A549 (cell line): ENCODE data around the gene TCP11L2. TPM values are rescaled to one million over a fixed set of nuclear protein-coding genes. Genes with fewer than 3 reads are reported as not detected.

Experiments
- ATAC-seq, 2 experiments: fragments of 200-7000 bp in 1 of 2; fragments of >200 bp in 1 of 2; cut with Nextera tagmentation in 1 of 2; cut with Tn5 transposase in 1 of 2; 3 replicates each; pipeline versions ENCODE4 v1.8.0 to v1.9.1; 2018 to 2020; ENCODE audit warnings: mild to moderate bottlenecking in 1 of 2, moderate library complexity in 1 of 2
- CTCF ChIA-PET: fragments of 300-600 bp; sonication (Branson Sonifier 250); formaldehyde crosslinking; extraction: SDS; loops from one replicate; lab custom pipeline; 2021; ENCODE audit warnings: antibody characterized with exemption, inconsistent platforms; lab: Yijun Ruan, JAX
- POLR2A ChIA-PET: fragments of 350-600 bp; formaldehyde crosslinking; extraction: SDS; loops from one replicate; lab custom pipeline; 2021; ENCODE audit warnings: antibody characterized with exemption, inconsistent platforms; lab: Yijun Ruan, JAX
- DNase-seq, 2 experiments: peaks; one replicate each; pipeline versions ENCODE4 v3.0.0 to v3.0.0-alpha.2; 2011 to 2016; ENCODE audit warnings: low read depth in 1 of 2, low spot score in 1 of 2
- FAIRE-seq: peaks from 2 replicates; lab custom pipeline; 2011; peaks lifted over from hg19 to GRCh38; lab: Jason Lieb, UNC
- H3K27ac ChIP-seq, 2 experiments: fragments of >200 bp; sonication (Bioruptor Twin); formaldehyde crosslinking; 3 replicates each; pipeline ENCODE4 v1.5.1; 2016 to 2017
- H3K4me1 ChIP-seq: fragments of >200 bp; sonication (Bioruptor Twin); formaldehyde crosslinking; 3 replicates; pipeline ENCODE4 v1.6.1; 2016
- H3K4me2 ChIP-seq: fragments of >200 bp; sonication (Bioruptor Twin); formaldehyde crosslinking; 3 replicates; pipeline ENCODE4 v1.6.1; 2016
- H3K4me3 ChIP-seq: fragments of >200 bp; sonication (Bioruptor Twin); formaldehyde crosslinking; 3 replicates; pipeline ENCODE4 v1.5.1; 2016
- H3K9me3 ChIP-seq: fragments of >200 bp; sonication (Bioruptor Twin); formaldehyde crosslinking; 3 replicates; pipeline ENCODE4 v1.6.1; 2016
- CBX2 ChIP-seq: fragments of 200-600 bp; sonication (generic); IDR thresholded peaks from 2 replicates; pipeline ENCODE4 v1.6.1; 2016; ENCODE audit warnings: low read depth, mild to moderate bottlenecking, borderline replicate concordance
- CBX8 ChIP-seq: fragments of 200-600 bp; sonication (generic); IDR thresholded peaks from 2 replicates; pipeline ENCODE4 v1.6.1; 2016
- EHF ChIP-seq: fragments of 250-450 bp; sonication (Bioruptor Pico); IDR thresholded peaks from 2 replicates; pipeline ENCODE4 v1.5.0; 2020; ENCODE audit warnings: mild to moderate bottlenecking
- EHMT2 ChIP-seq: fragments of 200-600 bp; sonication (generic); IDR thresholded peaks from 2 replicates; pipeline ENCODE4 v1.6.1; 2016; ENCODE audit warnings: antibody characterized with exemption, low read depth, mild to moderate bottlenecking, moderate library complexity
- EP300 ChIP-seq, 2 experiments: fragments of >200 bp; sonication (Bioruptor Twin); formaldehyde crosslinking; IDR thresholded peaks; 2 replicates in 1 of 2; 3 replicates in 1 of 2; pipeline ENCODE4 v1.6.1; 2016 to 2017
- FOSB ChIP-seq: fragments of 250-450 bp; sonication (Bioruptor Pico); IDR thresholded peaks from 2 replicates; pipeline ENCODE4 v1.5.0; 2020; ENCODE audit warnings: mild to moderate bottlenecking, moderate library complexity
- KDM1A ChIP-seq: fragments of 200-600 bp; sonication (generic); IDR thresholded peaks from 2 replicates; pipeline ENCODE4 v1.6.1; 2016; ENCODE audit warnings: low read depth, mild to moderate bottlenecking
- MAFK ChIP-seq: fragments of 450-650 bp; IDR thresholded peaks from 2 replicates; pipeline ENCODE4 v1.6.1; 2014; ENCODE audit not compliant: partially characterized antibody
- MYC ChIP-seq: IDR thresholded peaks from 2 replicates; pipeline ENCODE4 v1.6.1; 2012; ENCODE audit warnings: mild to moderate bottlenecking, inconsistent platforms, low read length, improper control_type of control experiment, borderline replicate concordance
- NFE2L2 ChIP-seq: fragments of 150-350 bp; conservative IDR thresholded peaks from 2 replicates; pipeline ENCODE4 v1.6.1; 2014; ENCODE audit warnings: low read length
- PHF8 ChIP-seq: fragments of 200-600 bp; sonication (generic); IDR thresholded peaks from 2 replicates; pipeline ENCODE4 v1.6.1; 2016; ENCODE audit warnings: low read depth, mild to moderate bottlenecking, antibody characterized with exemption, moderate library complexity, borderline replicate concordance
- POLR2A ChIP-seq: IDR thresholded peaks from 2 replicates; pipeline ENCODE4 v1.6.1; 2012; ENCODE audit warnings: mild to moderate bottlenecking, low read length
- RAD21 ChIP-seq, 2 experiments: fragments of >200 bp in 1 of 2; sonication (Bioruptor Twin) in 1 of 2; formaldehyde crosslinking in 1 of 2; IDR thresholded peaks in 1 of 2; conservative IDR thresholded peaks in 1 of 2; 2 replicates in 1 of 2; 3 replicates in 1 of 2; pipeline ENCODE4 v1.6.1; 2012 to 2018; ENCODE audit warnings: inconsistent platforms in 1 of 2
- RARB ChIP-seq: fragments of 250-450 bp; sonication (Bioruptor Pico); IDR thresholded peaks from 2 replicates; pipeline ENCODE4 v1.8.0; 2021; ENCODE audit warnings: mild to moderate bottlenecking, moderate library complexity
- RNF2 ChIP-seq: fragments of 200-600 bp; sonication (generic); IDR thresholded peaks from 2 replicates; pipeline ENCODE4 v1.6.1; 2016; ENCODE audit warnings: low read depth, mild to moderate bottlenecking, antibody characterized with exemption, moderate library complexity, borderline replicate concordance
- SMC3 ChIP-seq: fragments of >200 bp; sonication (Bioruptor Twin); formaldehyde crosslinking; IDR thresholded peaks from 3 replicates; pipeline ENCODE4 v1.6.1; 2018; ENCODE audit warnings: inconsistent platforms
- SREBF2 ChIP-seq: fragments of 450-650 bp; IDR thresholded peaks from 2 replicates; pipeline ENCODE4 v1.6.1; 2014; ENCODE audit warnings: mild to moderate bottlenecking, moderate library complexity
- ZFP36 ChIP-seq: fragments of 450-650 bp; IDR thresholded peaks from 2 replicates; pipeline ENCODE4 v1.6.1; 2014; ENCODE audit warnings: borderline replicate concordance; ENCODE audit not compliant: partially characterized antibody
- ZSCAN20 ChIP-seq: fragments of 250-450 bp; sonication (Bioruptor Pico); IDR thresholded peaks from 2 replicates; pipeline ENCODE4 v1.8.0; 2022; ENCODE audit warnings: mild to moderate bottlenecking, moderate library complexity
- WGBS: methylation state at CpG from one replicate; pipeline ENCODE4 v1.1.6; 2017; ENCODE audit errors: missing lambda C conversion rate; 5-methylcytosine and 5-hydroxymethylcytosine counted together
- polyA plus RNA-seq, 4 experiments: library from polyadenylated mRNA; depleted of rRNA in 3 of 4; stranded (reverse); fragments of >200 nt; fragmentation: RNase III in 1 of 4; extraction: RNeasy Plus Mini Kit Qiagen cat#74134 plus additional on column Dnase treatment in 1 of 4; gene quantifications; 2 replicates in 3 of 4; 3 replicates in 1 of 4; pipeline ENCODE4 v1.2.3, GENCODE V29; 2011 to 2017
- TF ChIP-seq, protein P1 (sequence below): fragments of >200 bp; sonication (Bioruptor Twin); formaldehyde crosslinking; IDR thresholded peaks from 2 replicates; pipeline ENCODE4 v1.6.1; 2016
- TF ChIP-seq, protein P2 (sequence below): fragments of 250-450 bp; sonication (Bioruptor Pico); IDR thresholded peaks from 2 replicates; pipeline ENCODE4 v1.5.0; 2021; ENCODE audit warnings: mild to moderate bottlenecking, moderate library complexity, borderline replicate concordance
- TF ChIP-seq, protein P3 (sequence below): fragments of 450-650 bp; IDR thresholded peaks from 2 replicates; pipeline ENCODE4 v1.6.1; 2014; ENCODE audit warnings: antibody characterized with exemption
- TF ChIP-seq, protein P4 (sequence below): IDR thresholded peaks from 2 replicates; pipeline ENCODE4 v1.6.1; 2012; ENCODE audit warnings: low read depth, borderline replicate concordance
- TF ChIP-seq, protein P5 (sequence below): fragments of >200 bp; sonication (Bioruptor Twin); formaldehyde crosslinking; IDR thresholded peaks from 3 replicates; pipeline ENCODE4 v1.5.1; 2016

The TCP11L2 gene
- polyA plus RNA-seq, 2 of the 4 experiments (the other 2 are of a cell fraction), result 4.1 to 16.6 TPM

DNA sequence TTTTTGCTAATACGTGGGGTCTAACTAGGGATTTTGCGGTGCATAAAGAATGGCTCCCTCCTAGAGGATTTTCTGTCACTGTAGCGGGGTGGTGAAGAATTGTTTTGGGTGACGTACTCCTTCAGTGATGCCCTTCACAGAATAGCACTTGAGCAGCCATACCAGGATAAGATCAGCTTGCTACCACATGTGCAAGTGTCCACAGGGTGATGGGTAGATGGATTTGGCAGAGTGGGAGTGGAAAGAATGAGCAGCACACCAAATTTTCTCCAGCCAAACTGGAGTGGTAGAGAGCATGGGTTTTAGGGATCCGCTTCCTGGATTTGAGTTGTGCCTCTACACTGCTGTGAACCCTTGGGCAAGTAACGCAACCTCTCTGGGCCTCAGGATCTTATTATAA is 2.3 kb downstream of the TCP11L2 start:
- TF ChIP-seq ZFP36 (no peak), FOSB (no peak)
- FAIRE-seq (no peak), DNase-seq (no peak), ATAC-seq (no peak)
- POLR2A ChIA-PET, result interaction anchor here (0.5 kb wide), 1 partner anchor 78 kb away, joined by 3 read pairs; no protein-coding TSS in a partner anchor
- CTCF ChIA-PET, result interaction anchor here (0.8 to 1.9 kb wide), 6 partner anchors 10 to 192 kb away, joined by 3 to 8 read pairs (median 4); no protein-coding TSS in a partner anchor
- Histone ChIP-seq H3K27ac (no peak overlapping the region), H3K4me3 (no peak overlapping the region), H3K4me1 (peaks cover 31% of the 10 kb centered on the region), H3K4me2 (no peak overlapping the region), H3K9me3 (no peaks in the 10 kb centered on the region)
- WGBS, result 93% methylated on average over 6 of the region's 6 CpGs

DNA sequence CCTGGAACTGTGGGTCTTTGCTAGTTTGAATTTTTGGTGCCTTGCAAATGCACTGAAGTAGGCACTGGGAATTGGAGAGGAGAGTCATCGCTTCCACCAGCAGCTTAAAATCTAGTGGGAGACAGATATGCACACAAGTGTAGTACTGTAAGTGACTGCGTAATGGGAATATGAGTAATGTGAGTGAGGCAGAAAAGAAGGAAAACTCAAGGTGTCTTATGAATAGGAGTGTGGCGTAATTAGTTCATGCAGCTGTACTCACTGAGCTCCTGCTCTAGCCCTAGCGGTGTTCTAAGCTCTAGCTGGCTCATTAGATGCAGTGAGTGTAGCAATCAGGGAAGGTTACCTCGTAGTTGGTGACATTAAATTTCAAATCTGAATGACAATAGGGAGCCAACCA is 2.8 kb downstream of the TCP11L2 start:
- TF ChIP-seq NFE2L2, result no peak
- no peak for TF ChIP-seq SREBF2
- TF ChIP-seq, protein P1, sequence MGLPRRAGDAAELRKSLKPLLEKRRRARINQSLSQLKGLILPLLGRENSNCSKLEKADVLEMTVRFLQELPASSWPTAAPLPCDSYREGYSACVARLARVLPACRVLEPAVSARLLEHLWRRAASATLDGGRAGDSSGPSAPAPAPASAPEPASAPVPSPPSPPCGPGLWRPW, result no peak
- TF ChIP-seq PHF8, result no peak
- ChIA-PET CTCF (interaction anchor here (0.5 to 1.9 kb wide), 8 partner anchors 9 to 193 kb away, joined by 3 to 8 read pairs (median 4); no protein-coding TSS in a partner anchor), POLR2A (no interaction called here)
- no peak for FAIRE-seq
- Histone ChIP-seq H3K4me1 (peaks cover 31% of the 10 kb centered on the region), H3K4me3 (no peak overlapping the region), H3K9me3 (no peaks in the 10 kb centered on the region), H3K4me2 (no peak overlapping the region), H3K27ac (no peak overlapping the region)
- 77% methylated on average over 5 of the region's 5 CpGs for WGBS
- DNase-seq, result no peak
- ATAC-seq, result no peak

DNA sequence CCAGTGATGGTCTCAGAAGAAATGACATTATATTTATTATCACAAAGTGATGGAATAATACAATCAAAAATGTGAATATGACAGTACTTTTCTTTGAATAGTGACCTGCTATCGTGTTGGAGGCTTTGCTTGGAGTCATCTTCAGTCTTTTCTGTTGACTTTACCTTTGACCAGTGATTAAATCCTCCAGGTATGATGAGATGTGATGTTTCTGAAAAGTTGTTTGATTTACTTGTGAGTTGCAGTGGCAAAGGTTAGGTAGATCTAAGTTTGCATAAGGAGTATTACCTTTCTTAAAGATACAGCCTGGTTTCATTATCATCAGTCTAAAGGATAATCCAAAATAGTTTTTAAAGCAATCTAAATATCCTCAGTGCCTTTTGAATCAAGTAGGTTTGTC is 4.6 kb downstream of the TCP11L2 start:
- DNase-seq, result no peak
- no peak for TF ChIP-seq RNF2
- TF ChIP-seq CBX8, result no peak
- TF ChIP-seq MAFK, result no peak
- no peak for TF ChIP-seq EHMT2
- no peak for TF ChIP-seq CBX2
- no peak for TF ChIP-seq EP300 (IDR thresholded peaks at IDR 0.05)
- TF ChIP-seq, protein P2, sequence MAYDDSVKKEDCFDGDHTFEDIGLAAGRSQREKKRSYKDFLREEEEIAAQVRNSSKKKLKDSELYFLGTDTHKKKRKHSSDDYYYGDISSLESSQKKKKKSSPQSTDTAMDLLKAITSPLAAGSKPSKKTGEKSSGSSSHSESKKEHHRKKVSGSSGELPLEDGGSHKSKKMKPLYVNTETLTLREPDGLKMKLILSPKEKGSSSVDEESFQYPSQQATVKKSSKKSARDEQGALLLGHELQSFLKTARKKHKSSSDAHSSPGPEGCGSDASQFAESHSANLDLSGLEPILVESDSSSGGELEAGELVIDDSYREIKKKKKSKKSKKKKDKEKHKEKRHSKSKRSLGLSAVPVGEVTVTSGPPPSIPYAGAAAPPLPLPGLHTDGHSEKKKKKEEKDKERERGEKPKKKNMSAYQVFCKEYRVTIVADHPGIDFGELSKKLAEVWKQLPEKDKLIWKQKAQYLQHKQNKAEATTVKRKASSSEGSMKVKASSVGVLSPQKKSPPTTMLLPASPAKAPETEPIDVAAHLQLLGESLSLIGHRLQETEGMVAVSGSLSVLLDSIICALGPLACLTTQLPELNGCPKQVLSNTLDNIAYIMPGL (CRISPR knock-in tag), result no peak
- TF ChIP-seq, protein P3, sequence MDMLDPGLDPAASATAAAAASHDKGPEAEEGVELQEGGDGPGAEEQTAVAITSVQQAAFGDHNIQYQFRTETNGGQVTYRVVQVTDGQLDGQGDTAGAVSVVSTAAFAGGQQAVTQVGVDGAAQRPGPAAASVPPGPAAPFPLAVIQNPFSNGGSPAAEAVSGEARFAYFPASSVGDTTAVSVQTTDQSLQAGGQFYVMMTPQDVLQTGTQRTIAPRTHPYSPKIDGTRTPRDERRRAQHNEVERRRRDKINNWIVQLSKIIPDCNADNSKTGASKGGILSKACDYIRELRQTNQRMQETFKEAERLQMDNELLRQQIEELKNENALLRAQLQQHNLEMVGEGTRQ, result no peak
- TF ChIP-seq, protein P1, result no peak
- TF ChIP-seq ZSCAN20 (CRISPR knock-in tag), result no peak
- TF ChIP-seq, protein P4, sequence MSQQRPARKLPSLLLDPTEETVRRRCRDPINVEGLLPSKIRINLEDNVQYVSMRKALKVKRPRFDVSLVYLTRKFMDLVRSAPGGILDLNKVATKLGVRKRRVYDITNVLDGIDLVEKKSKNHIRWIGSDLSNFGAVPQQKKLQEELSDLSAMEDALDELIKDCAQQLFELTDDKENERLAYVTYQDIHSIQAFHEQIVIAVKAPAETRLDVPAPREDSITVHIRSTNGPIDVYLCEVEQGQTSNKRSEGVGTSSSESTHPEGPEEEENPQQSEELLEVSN, result no peak
- TF ChIP-seq, protein P5, sequence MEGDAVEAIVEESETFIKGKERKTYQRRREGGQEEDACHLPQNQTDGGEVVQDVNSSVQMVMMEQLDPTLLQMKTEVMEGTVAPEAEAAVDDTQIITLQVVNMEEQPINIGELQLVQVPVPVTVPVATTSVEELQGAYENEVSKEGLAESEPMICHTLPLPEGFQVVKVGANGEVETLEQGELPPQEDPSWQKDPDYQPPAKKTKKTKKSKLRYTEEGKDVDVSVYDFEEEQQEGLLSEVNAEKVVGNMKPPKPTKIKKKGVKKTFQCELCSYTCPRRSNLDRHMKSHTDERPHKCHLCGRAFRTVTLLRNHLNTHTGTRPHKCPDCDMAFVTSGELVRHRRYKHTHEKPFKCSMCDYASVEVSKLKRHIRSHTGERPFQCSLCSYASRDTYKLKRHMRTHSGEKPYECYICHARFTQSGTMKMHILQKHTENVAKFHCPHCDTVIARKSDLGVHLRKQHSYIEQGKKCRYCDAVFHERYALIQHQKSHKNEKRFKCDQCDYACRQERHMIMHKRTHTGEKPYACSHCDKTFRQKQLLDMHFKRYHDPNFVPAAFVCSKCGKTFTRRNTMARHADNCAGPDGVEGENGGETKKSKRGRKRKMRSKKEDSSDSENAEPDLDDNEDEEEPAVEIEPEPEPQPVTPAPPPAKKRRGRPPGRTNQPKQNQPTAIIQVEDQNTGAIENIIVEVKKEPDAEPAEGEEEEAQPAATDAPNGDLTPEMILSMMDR, result no peak
- TF ChIP-seq SMC3, result no peak
- no peak for TF ChIP-seq RAD21 (conservative IDR thresholded peaks at IDR 0.05 in 1 of 2, IDR thresholded peaks at IDR 0.05 in 1 of 2)
- TF ChIP-seq EHF, result no peak
- no peak for TF ChIP-seq MYC
- no peak for TF ChIP-seq POLR2A
- no peak for TF ChIP-seq SREBF2
- TF ChIP-seq KDM1A, result no peak
- TF ChIP-seq RARB, result no peak
- CTCF ChIA-PET, result interaction anchor here (1.3 kb wide), 1 partner anchor 13 kb away, joined by 3 read pairs; no protein-coding TSS in a partner anchor
- POLR2A ChIA-PET, result no interaction called here
- Histone ChIP-seq H3K27ac (no peak overlapping the region), H3K4me2 (peak overlapping the region; percentile 26; the same call in 1 of the 3 replicates), H3K4me1 (peaks cover 19% of the 10 kb centered on the region; the same call in 2 of the 3 replicates), H3K9me3 (no peaks in the 10 kb centered on the region), H3K4me3 (no peak overlapping the region)
- FAIRE-seq, result no peak
- 11% methylated on average over 1 of the region's 1 CpG for WGBS
- ATAC-seq, result no peak
